NCI-H446 (cell line): ENCODE results near the gene B3GLCT.

Experiments used
- DNase-seq, 2 experiments: peaks; one replicate each; lab custom pipeline; 2025; lab: John Stamatoyannopoulos, UW

The B3GLCT gene

GRCh38 chr13:31223640-31224039 lies 23.9 kb downstream of the B3GLCT start:
- DNase-seq: no peak

GRCh38 chr13:31224174-31224669 lies 24.4 kb downstream of the B3GLCT start:
- DNase-seq: no peak

GRCh38 chr13:31224963-31225559 lies 25.3 kb downstream of the B3GLCT start:
- no peak for DNase-seq

- DNase-seq: no peak
These were observed 26.4 kb downstream of the B3GLCT start for GRCh38 chr13:31225998-31226675.

- DNase-seq: no peak
These were observed 27.3 kb downstream of the B3GLCT start for GRCh38 chr13:31227063-31227462.

GRCh38 chr13:31227870-31228269 lies 28.1 kb downstream of the B3GLCT start:
- no peak for DNase-seq

DNA sequence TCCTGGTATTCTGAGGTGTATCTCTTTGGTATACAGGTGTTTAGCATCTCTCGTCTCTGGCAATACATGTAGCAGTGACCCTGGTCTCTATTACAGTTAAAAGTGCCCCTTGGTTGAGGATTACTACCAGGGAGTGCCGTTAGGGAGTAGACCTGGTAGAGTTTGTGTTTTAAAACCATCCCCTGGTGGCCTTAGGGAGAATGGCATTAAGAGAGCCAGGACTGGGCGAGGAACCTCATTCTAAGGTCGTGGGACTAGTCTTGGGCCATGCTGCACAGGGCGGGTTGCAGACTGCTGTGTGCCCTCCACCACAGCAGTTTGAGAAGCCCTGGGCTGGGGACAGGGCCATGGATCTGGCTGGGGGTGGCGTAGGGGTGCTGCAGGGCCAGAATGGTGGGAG lies 35.0 kb downstream of the B3GLCT start:
- peak in 1 of 2 experiments; percentile 27 for DNase-seq

DNA sequence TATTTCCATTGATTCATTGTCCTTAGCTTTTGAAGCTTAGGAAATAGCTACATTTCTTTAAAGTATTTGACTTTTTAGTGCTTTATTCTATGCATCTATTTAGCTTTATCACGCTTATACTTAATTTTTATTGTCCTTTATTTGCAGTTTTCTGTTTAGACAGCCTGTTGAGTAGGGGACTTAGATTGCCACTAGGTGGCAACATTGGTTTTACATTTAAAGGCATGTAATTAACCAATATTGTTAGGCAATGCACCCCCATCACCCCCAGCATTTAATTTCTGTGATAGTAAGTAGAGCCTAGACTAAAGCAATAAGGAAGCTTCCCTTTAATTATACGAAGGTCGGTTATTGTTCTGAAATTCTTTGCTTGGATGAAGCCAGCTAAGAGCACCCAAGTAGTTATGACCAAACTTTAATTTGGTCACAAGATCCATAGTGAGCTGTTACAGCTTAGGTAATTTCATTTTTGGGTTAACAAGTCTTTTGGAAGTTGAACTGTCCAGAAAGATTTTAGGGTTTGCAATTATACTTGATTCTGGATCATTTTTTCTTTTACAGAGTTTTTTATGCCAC lies 36.5 kb downstream of the B3GLCT start:
- peak in 1 of 2 experiments; percentile 35 for DNase-seq

- DNase-seq: no peak
These were observed 41.1 kb downstream of the B3GLCT start for GRCh38 chr13:31240921-31241320.

DNA sequence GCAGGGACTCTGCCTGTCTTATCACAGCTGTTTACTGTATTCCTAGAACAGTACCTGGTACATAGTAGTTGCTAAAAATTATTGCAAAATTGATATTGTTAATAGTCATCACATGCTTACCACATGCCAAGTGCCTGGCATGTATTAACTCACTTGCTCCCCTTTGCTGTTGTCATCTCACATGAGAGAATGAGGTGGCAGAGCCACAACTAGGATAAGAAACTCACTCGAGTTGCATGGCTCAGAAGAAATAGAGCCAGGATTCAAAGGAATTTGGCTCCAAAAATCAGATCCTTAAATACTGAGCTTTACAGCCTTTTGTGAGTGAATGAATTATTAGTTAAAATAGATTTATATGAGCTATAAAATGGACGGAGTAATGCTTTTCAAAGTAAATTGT lies 42.6 kb downstream of the B3GLCT start:
- DNase-seq: no peak

DNA sequence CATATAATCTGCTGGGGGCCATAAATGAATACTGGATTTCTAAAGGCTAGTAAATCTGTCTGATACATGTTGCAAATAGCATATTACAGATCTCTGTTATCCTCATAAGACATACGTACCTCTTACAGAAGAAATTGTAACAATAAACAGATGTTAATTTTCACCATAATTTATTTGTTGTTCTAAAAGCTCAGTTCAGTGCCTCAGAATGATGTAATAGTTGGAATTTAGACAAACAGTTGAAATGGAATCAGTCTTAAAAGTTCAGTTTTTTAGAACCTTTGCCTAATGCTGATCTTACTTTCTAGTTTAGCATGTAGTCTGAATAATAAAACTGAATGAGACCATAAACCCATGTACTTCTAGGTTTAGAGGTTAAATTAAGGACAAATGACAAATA lies 43.1 kb downstream of the B3GLCT start:
- DNase-seq: no peak

DNA sequence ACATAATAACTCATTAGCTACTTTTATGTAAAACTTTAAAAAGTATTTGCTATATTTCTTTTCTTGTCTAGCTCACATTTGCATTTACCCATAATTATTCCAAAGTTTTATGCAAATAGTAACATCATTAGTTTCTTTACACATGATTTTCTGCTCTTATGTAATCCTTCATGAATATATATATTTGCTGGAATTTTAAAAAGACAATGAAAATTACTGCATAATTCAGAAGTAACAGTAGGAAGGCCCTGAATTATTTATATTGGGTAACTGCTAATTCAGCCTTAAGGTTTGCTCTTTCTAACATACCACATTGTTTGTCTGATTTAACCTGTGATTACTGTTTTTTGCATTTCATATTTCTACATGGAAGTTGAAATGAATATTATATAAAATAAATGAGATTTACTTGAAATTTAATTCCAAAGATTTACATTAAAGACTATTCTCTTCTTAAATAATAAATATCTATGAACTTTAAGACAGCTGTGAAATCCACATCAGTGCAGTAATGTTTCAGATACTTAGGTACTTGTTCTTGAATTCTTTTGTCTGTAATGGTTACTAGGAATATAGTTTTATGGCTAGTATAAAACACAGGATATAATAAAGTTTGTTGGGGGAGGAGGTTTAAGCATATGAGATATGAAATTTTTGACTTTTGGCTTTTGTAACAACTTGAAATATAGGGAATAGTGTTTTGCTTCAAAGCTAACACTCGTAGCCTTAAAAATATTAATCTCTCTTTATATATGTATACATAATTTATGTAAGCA lies 46.0 kb downstream of the B3GLCT start:
- DNase-seq: no peak

- DNase-seq: no peak
These were observed 47.1 kb downstream of the B3GLCT start for GRCh38 chr13:31246918-31247317.

DNA sequence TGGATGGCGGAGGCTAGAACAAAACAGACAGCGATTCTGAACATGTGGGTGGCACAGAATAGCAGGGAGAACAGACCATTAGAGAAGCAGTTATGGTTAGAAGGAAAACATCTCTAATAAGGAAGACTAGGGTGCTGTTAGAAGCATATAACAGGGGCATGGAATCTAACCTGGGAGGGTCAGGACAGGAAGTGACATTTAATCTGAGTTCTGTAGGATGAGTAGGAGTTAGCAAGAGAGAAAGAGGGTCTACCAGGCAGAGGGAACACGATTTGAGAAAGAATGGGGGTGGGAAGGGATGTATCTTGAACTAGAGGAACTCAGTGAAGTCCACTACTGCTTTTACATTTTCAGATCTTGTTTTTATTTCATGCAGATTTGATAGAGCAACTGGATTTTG lies 48.6 kb downstream of the B3GLCT start:
- DNase-seq: no peak

DNA sequence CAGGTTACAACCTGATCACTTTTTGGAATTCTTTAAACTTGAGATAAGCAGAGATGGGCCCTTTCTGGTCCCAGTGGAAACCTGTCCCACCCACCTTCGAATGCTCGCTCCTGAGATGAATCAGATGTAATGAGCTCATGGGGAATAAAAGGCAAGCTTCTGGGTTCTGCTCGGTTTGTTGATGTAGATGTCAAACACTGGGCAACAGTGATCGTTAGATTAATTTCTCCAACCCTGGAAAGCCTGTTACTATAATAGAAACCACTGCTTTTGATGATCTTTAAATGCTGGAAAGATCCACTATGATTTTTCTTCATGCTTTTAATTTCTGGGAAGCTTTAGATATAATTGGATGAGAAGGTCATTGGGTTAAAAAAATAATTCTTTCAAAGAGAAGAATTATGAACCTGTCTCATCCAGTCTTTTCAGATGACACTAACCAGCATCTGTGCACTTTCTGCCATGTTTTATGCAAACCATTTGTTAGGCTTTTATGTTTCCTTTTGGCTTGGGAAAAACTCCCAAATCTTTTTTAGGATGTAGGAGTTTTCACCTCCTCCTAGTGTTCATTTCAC lies 49.3 kb downstream of the B3GLCT start:
- no peak for DNase-seq

DNA sequence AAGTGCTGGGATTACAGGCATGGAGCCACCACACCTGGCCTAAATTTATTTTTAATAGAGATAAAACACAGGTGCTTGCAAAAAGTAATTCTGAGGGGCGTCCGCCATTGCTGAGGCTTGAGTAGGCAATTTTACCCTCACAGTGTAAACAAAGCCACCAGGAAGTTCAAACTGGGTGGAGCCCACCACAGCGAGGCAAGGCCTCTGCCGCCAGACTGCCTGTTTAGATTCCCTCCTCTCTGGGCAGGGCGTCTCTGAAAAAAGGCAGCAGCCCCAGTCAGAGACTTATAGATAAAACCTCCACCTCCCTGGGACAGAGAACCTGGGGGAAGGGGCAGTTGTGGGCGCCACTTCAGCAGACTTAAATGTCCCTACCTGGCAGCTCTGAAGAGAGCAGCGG lies 50.7 kb downstream of the B3GLCT start:
- DNase-seq: no peak

- no peak for DNase-seq
These were observed 61.5 kb downstream of the B3GLCT start for GRCh38 chr13:31261241-31261640.

GRCh38 chr13:31263346-31263745 lies 63.6 kb downstream of the B3GLCT start:
- no peak for DNase-seq

DNA sequence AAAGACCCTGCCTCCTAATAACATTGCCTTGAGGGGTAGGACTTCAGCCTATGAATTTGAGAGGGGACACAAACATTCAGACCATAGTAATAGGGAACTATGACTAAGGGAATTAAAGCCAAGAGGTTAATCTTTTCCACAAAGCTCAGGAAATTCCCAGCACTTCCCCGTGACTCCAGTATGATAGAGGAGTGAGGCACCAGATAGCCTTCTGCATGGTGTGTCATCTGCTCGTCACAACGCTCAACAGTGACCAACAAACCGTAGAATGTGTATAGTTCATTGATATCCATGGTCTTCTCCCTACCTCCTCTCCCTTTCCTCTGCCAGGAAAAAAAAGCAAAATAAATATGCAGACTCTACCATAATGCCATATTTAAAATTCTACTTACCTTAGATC lies 64.4 kb downstream of the B3GLCT start:
- DNase-seq: no peak

GRCh38 chr13:31267126-31267784 lies 67.5 kb downstream of the B3GLCT start:
- DNase-seq: no peak

DNA sequence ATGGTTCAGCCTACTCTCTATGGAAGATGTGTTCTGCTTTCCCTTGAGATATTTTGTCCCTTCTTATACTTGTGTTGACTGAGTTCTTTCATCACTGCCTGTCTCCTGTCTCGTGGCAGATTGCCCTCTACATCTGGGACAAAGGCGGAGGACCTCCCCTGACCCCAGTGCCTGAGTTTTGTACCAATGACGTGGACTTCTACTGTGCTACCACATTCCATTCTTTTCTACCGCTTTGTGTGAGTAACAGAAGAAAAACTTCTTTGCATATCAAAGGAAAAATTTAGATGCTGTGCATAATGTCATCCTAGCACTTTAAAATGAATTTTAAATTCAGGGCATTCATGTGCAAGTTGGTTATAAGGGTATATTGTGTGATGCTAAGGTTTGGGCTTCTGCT lies 74.6 kb downstream of the B3GLCT start:
- no peak for DNase-seq

DNA sequence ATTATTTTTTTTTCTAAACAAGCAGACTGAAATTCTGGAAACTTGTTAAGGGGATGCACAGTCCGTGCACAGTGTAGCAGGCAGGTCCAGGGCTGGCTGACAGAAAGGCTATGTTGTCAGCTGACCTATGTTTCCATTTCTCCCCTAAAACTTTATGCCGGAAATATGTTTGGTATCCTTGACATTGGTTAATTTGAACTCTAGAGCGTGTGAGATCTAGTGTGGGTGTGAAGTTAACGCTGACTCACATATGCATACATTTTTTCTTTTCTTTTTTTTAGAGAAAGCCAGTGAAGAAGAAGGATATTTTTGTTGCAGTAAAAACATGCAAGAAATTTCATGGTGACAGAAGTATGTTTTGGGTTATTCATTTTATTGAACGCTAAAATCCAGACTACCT lies 76.6 kb downstream of the B3GLCT start:
- DNase-seq: no peak
